ENCODE data around the gene AJAP1.

AJAP1 gene

GRCh38 chr1:4633346-4633745 lies 21.1 kb upstream of the AJAP1 start:
- FAIRE-seq (no peak), DNase-seq (ENCODE audit: insufficient read length) (no peak)
- no peak for TF ChIP-seq TAF1 (IDR thresholded peaks at IDR 0.05; ENCODE audit: borderline replicate concordance, low read depth, low read length)
- no peak for TF ChIP-seq POLR2AphosphoS5 (IDR thresholded peaks at IDR 0.05; ENCODE audit: low read depth, low read length)
- no peak for TF ChIP-seq POLR2A (IDR thresholded peaks at IDR 0.05; ENCODE audit: low read depth, low read length)

- FAIRE-seq (no peak), DNase-seq (ENCODE audit: insufficient read length) (no peak)
- no peak for TF ChIP-seq POLR2AphosphoS5 (IDR thresholded peaks at IDR 0.05; ENCODE audit: low read depth, low read length)
- TF ChIP-seq POLR2A (IDR thresholded peaks at IDR 0.05; ENCODE audit: low read depth, low read length), result no peak
- no peak for TF ChIP-seq TAF1 (IDR thresholded peaks at IDR 0.05; ENCODE audit: borderline replicate concordance, low read depth, low read length)
These were observed 20.1 kb upstream of the AJAP1 start for GRCh38 chr1:4634156-4634792.

GRCh38 chr1:4634793-4635406 lies 19.5 kb upstream of the AJAP1 start:
- FAIRE-seq, result no peak
- TF ChIP-seq POLR2AphosphoS5 (IDR thresholded peaks at IDR 0.05; ENCODE audit: low read depth, low read length), result no peak
- no peak for TF ChIP-seq TAF1 (IDR thresholded peaks at IDR 0.05; ENCODE audit: borderline replicate concordance, low read depth, low read length)
- no peak for TF ChIP-seq POLR2A (IDR thresholded peaks at IDR 0.05; ENCODE audit: low read depth, low read length)
- no peak for DNase-seq (ENCODE audit: insufficient read length)

GRCh38 chr1:4636186-4636585 lies 18.2 kb upstream of the AJAP1 start:
- TF ChIP-seq POLR2A (IDR thresholded peaks at IDR 0.05; ENCODE audit: low read depth, low read length), result no peak
- TF ChIP-seq POLR2AphosphoS5 (IDR thresholded peaks at IDR 0.05; ENCODE audit: low read depth, low read length), result no peak
- no peak for TF ChIP-seq TAF1 (IDR thresholded peaks at IDR 0.05; ENCODE audit: borderline replicate concordance, low read depth, low read length)
- DNase-seq (ENCODE audit: insufficient read length), result no peak
- no peak for FAIRE-seq

GRCh38 chr1:4636644-4637380 lies 17.6 kb upstream of the AJAP1 start:
- no peak for TF ChIP-seq POLR2AphosphoS5 (IDR thresholded peaks at IDR 0.05; ENCODE audit: low read depth, low read length)
- TF ChIP-seq POLR2A (IDR thresholded peaks at IDR 0.05; ENCODE audit: low read depth, low read length), result no peak
- TF ChIP-seq TAF1 (IDR thresholded peaks at IDR 0.05; ENCODE audit: borderline replicate concordance, low read depth, low read length), result no peak
- no peak for DNase-seq (ENCODE audit: insufficient read length)
- no peak for FAIRE-seq

GRCh38 chr1:4637616-4638344 lies 16.6 kb upstream of the AJAP1 start:
- no peak for TF ChIP-seq POLR2AphosphoS5 (IDR thresholded peaks at IDR 0.05; ENCODE audit: low read depth, low read length)
- no peak for TF ChIP-seq TAF1 (IDR thresholded peaks at IDR 0.05; ENCODE audit: borderline replicate concordance, low read depth, low read length)
- no peak for TF ChIP-seq POLR2A (IDR thresholded peaks at IDR 0.05; ENCODE audit: low read depth, low read length)
- DNase-seq (ENCODE audit: insufficient read length), result no peak

GRCh38 chr1:4638345-4638729 lies 16.1 kb upstream of the AJAP1 start:
- TF ChIP-seq POLR2A (IDR thresholded peaks at IDR 0.05; ENCODE audit: low read depth, low read length), result no peak

More at GRCh38 chr1:4637616-4638344, 16.6 kb upstream of the AJAP1 start:
- no peak for FAIRE-seq

GRCh38 chr1:4640931-4641330 lies 13.5 kb upstream of the AJAP1 start:
- DNase-seq (ENCODE audit: insufficient read length) (no peak), FAIRE-seq (no peak)
- TF ChIP-seq TAF1 (IDR thresholded peaks at IDR 0.05; ENCODE audit: borderline replicate concordance, low read depth, low read length) (no peak), POLR2A (IDR thresholded peaks at IDR 0.05; ENCODE audit: low read depth, low read length) (no peak), POLR2AphosphoS5 (IDR thresholded peaks at IDR 0.05; ENCODE audit: low read depth, low read length) (no peak)

More at GRCh38 chr1:4638345-4638729, 16.1 kb upstream of the AJAP1 start:
- FAIRE-seq, result no peak
- no peak for DNase-seq (ENCODE audit: insufficient read length)

- DNase-seq (ENCODE audit: insufficient read length) (no peak), FAIRE-seq (no peak)
- no peak for TF ChIP-seq TAF1 (IDR thresholded peaks at IDR 0.05; ENCODE audit: borderline replicate concordance, low read depth, low read length)
- TF ChIP-seq POLR2A (IDR thresholded peaks at IDR 0.05; ENCODE audit: low read depth, low read length), result no peak
- no peak for TF ChIP-seq POLR2AphosphoS5 (IDR thresholded peaks at IDR 0.05; ENCODE audit: low read depth, low read length)
These were observed 7.0 kb upstream of the AJAP1 start for GRCh38 chr1:4647391-4647790.

GRCh38 chr1:4648657-4649056 lies 5.8 kb upstream of the AJAP1 start:
- TF ChIP-seq POLR2AphosphoS5 (IDR thresholded peaks at IDR 0.05; ENCODE audit: low read depth, low read length), result no peak
- no peak for TF ChIP-seq POLR2A (IDR thresholded peaks at IDR 0.05; ENCODE audit: low read depth, low read length)
- no peak for TF ChIP-seq TAF1 (IDR thresholded peaks at IDR 0.05; ENCODE audit: borderline replicate concordance, low read depth, low read length)
- FAIRE-seq (no peak), DNase-seq (ENCODE audit: insufficient read length) (no peak)

GRCh38 chr1:4650481-4650880 lies 3.9 kb upstream of the AJAP1 start:
- FAIRE-seq (no peak), DNase-seq (ENCODE audit: insufficient read length) (no peak)
- TF ChIP-seq POLR2A (IDR thresholded peaks at IDR 0.05; ENCODE audit: low read depth, low read length) (no peak), POLR2AphosphoS5 (IDR thresholded peaks at IDR 0.05; ENCODE audit: low read depth, low read length) (no peak), TAF1 (IDR thresholded peaks at IDR 0.05; ENCODE audit: borderline replicate concordance, low read depth, low read length) (no peak)

Data from GM12892 (cell line).